HG02970 (cell line): ENCODE measurements around the gene NXF2.
A peak's percentile ranks its signal among the peaks of the same experiment; 100 is the strongest.
"Not testable (repeated sequence)": the region's sequence is repeated elsewhere in the genome, so short reads cannot be mapped to it uniquely, and the experiment has no call there.

ENCODE experiments used
- ATAC-seq: cut with Tn5 transposase; IDR thresholded peaks from one replicate; pipeline ENCODE4 v1.9.1; 2021; ENCODE audit warnings: mild to moderate bottlenecking, moderate library complexity, moderate number of reproducible peaks; ENCODE audit not compliant: unreplicated experiment, low FRiP score

Gene NXF2

GRCh38 chrX:102246893-102247292 is at the start of gene NXF2:
TSS of gene NXF2 (plus strand) at chrX:102247167. CDS start at chrX:102307079, 59,912 bp downstream.
- not testable (repeated sequence) for ATAC-seq

GRCh38 chrX:102207940-102208339 is 39.0 kb upstream of the NXF2 start:
- not testable (repeated sequence) for ATAC-seq

- not testable (repeated sequence) for ATAC-seq
Observed at GRCh38 chrX:102214986-102215385, 32.0 kb upstream of the NXF2 start, which contains the start of gene TCP11X1. TSS of gene TCP11X1 (plus strand) at chrX:102215301.

- ATAC-seq, result not testable (repeated sequence)
Observed at GRCh38 chrX:102216497-102216896, 30.5 kb upstream of the NXF2 start.

- not testable (repeated sequence) for ATAC-seq
Observed at GRCh38 chrX:102235678-102236077, 11.3 kb upstream of the NXF2 start.

- not testable (repeated sequence) for ATAC-seq
Observed at GRCh38 chrX:102240265-102240664, 6.7 kb upstream of the NXF2 start.

- not testable (repeated sequence) for ATAC-seq
Observed at GRCh38 chrX:102272231-102272630, 25.3 kb downstream of the NXF2 start.

GRCh38 chrX:102338162-102338561 is 91.2 kb downstream of the NXF2 start:
- no peak for ATAC-seq

GRCh38 chrX:102339312-102340298 is 92.6 kb downstream of the NXF2 start:
- ATAC-seq, result no peak

- no peak for ATAC-seq
Observed at GRCh38 chrX:102341867-102342266, 94.9 kb downstream of the NXF2 start.

GRCh38 chrX:102345916-102346315 is 98.9 kb downstream of the NXF2 start:
- peak; percentile 84 for ATAC-seq
